Stromal cell of bone marrow (primary cell): ENCODE measurements around the gene RAET1E.
"Not testable (repeated sequence)": the region's sequence is repeated elsewhere in the genome, so short reads cannot be mapped to it uniquely, and the experiment has no call there.

Experiments used
- DNase-seq: peaks from one replicate; pipeline ENCODE4 v3.0.0-alpha.2; 2012; ENCODE audit warnings: low read depth

The RAET1E gene

GRCh38 chr6:149890629-149891045 lies 7.3 kb downstream of the RAET1E start:
- DNase-seq: no peak

DNA sequence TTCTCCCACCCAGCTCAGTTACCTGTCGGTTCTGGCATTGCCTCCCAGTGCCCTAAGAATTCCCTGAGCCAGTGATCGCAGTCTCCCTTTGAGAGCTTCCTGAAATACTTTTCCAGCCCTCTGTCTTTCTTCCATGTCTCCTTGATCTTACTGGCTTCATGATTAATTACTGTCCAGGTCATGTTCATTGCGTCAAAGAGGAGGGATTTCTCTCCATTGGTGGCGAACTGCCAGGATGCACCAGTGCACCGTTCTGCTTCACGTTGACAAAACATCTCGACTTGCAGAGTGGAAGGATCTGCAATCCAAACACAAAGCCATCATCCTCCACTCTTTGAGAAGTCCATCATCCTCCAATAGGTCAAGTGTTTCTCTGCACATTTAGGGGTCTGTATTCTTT lies 8.6 kb downstream of the RAET1E start:
- no peak for DNase-seq

GRCh38 chr6:149888659-149889058 lies 9.3 kb downstream of the RAET1E start:
- no peak for DNase-seq

- DNase-seq: no peak
Measured at GRCh38 chr6:149888093-149888492, 9.8 kb downstream of the RAET1E start.

GRCh38 chr6:149887343-149887742 lies 10.6 kb downstream of the RAET1E start:
- DNase-seq: peak; percentile 54

- DNase-seq: no peak
Measured at GRCh38 chr6:149885888-149886287, 12.0 kb downstream of the RAET1E start.

DNA sequence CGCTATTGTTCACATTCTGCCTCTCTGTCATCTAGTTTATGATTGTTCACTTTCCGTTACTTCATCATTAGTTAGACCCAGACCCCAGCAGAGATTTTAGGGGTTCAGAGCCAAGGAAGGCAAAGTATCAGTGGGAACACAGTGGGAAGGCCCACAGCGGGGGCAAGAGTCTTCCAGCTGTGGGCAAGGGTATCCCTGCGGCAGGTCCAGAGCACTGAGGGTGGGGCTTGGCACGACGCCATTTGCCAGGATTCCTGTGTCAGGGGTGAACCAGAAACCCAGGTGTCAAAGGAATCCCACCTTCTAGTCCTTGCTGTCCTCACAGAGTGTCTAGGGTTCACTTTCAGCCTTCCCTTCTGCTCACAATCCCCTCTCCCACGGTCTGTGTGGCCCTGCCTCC lies 13.3 kb downstream of the RAET1E start:
- DNase-seq: no peak

GRCh38 chr6:149884215-149884614 lies 13.7 kb downstream of the RAET1E start:
- no peak for DNase-seq

DNA sequence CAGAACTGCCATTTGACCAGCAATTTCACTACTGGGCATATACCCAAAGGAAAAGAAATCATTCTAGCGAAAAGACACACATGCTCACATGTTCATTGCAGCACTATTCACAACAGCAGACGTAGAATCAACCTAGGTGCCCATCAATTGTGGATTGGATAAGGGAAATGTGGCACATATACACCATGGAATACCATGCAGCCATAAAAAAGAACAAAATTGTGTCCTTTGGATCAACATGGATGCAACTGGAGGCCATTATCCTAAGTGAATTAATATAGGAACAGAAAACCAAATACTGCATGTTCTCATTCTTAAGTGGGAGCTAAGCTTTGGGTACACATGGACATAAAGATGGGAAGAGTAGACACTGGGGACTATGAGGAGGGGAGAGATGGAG lies 16.1 kb downstream of the RAET1E start:
- no peak for DNase-seq

- no peak for DNase-seq
Measured at GRCh38 chr6:149881066-149881766, 16.7 kb downstream of the RAET1E start.

- no peak for DNase-seq
Measured at GRCh38 chr6:149877659-149878058, 20.3 kb downstream of the RAET1E start.

DNA sequence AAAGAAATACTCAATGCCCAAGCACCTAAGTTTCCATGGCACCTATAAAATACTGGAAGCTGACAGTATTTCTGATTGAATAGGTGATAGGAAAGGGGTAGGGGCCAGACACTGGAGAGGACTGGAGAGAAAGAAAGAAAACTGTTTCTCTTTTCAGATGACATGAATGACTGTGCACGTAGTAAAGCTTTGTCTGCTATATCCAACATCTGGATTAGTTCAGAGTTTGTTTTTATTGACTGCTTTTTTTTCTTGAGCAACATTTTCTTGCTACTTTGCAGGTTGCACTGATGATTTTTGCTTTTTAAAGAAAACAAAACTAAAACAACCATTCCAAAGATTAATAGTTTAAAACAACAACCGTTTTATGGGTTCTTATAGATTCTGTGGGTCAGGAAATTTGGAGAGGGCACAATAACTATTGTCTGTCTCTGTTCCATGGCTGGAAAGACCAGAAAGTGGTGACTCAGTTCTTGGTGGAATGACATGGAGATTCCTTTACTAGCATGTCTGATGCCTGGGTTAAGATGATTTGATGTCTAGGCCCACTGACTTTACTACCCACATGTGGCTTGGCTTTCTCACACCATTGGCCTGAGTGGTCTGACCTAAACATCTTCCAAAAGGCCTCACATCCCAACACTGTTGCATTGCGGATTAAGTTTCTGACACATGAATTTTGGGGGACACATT lies 21.5 kb downstream of the RAET1E start:
- DNase-seq: no peak

- DNase-seq: no peak
Measured at GRCh38 chr6:149872233-149872632, 25.7 kb downstream of the RAET1E start.

- no peak for DNase-seq
Measured at GRCh38 chr6:149871182-149871581, 26.7 kb downstream of the RAET1E start.

DNA sequence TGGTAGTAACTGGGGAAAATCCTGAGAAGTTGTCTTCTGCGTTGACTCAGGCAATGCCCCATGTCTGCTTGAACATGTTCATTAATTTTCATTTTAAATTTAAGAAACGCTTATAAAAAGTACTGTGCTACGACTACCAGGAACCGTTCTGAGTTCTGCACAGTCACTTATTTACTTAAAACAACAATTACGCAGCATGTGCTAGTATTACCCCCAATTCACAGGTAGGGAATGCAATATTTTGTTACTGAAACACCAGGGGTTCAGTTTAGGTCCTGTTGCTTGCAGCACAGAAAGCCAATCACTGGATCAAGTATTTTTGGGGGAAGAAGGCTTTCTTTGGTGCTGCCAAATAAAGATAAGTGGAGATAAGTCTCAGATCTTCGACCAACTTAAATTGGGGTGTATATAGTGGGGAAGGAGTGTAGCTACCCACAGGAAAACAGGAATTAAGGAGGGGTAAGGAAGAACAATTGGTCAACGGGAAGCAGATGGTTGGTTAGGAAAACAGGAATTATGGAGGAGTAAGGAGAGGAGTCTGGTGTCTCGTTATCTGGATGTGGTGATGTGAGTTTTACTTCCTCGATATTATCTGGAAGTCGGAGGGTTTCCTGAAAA lies 28.5 kb downstream of the RAET1E start:
- DNase-seq: no peak

- no peak for DNase-seq
Measured at GRCh38 chr6:149867876-149868640, 29.9 kb downstream of the RAET1E start.

DNA sequence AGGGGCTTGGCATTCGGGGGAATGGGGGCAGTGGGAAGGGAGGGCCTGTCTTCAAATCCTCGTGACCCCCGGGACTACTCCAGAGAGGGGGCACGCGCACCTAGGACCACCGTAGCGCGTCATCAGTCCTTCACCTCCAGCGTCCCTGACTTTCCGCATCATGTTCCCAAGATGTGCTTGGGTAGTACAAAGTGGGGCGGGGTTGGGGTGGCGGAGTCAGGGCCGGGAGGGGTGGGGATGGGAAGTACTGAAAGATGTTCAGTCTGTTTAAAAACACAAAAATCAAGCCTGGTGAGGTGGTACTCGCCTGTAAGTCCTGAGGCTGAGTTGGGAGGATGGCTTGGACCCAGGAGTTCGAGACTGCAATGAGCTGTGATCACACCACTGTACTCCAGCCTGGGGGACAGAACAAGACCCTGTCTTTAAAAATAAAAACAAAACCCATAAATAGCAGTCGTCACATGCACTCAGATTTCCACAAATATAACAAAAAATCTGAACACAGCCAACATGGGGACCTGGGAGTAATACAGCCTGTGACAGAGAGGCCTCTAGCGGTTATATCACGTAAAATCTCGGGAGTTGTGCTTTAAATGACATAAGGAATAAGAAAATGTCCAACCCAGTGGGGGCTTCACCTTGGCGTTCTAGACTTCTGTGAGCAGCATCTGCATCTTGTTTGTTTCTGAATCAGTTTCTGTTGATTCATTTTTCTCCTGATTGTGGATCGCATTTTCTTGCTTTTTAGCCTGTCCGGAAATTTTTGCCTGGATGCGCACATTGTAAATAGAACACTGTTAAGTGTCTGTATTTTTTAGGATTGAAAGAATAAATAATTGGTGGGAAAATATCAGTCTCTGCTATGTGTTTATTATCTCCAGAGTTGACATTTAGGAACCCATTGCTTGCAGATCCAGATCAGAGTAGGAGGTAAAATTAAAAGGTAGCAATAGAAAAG lies 33.1 kb downstream of the RAET1E start:
- peak; percentile 66 for DNase-seq

- DNase-seq: peak; percentile 64
Measured at GRCh38 chr6:149863698-149864577, 34.0 kb downstream of the RAET1E start, which contains the start of gene LRP11. Gene LRP11 (minus strand): TSS chr6:149864359. CDS start chr6:149864020, 339 bp downstream.

- peak; percentile 54 for DNase-seq
Measured at GRCh38 chr6:149862922-149863697, 34.8 kb downstream of the RAET1E start.

GRCh38 chr6:149862424-149862738 lies 35.5 kb downstream of the RAET1E start:
- not testable (repeated sequence) for DNase-seq
